CD4-positive, alpha-beta T cell treated with Interleukin-15 for 4 hours (primary cell): ENCODE data around the gene SMG1.
"Not testable (repeated sequence)": the region's sequence is repeated elsewhere in the genome, so short reads cannot be mapped to it uniquely, and the experiment has no call there.

Experiments
- DNase-seq: peaks from one replicate; pipeline ENCODE4 v3.0.0-alpha.2; 2020; ENCODE audit warnings: low spot score

SMG1 gene

GRCh38 chr16:18925986-18926865 is at the start of gene SMG1:
TSS of gene SMG1 (minus strand) at chr16:18926408. CDS start at chr16:18926041, 367 bp downstream.
- DNase-seq, result peak; percentile 94

- DNase-seq, result no peak
These were observed 48.9 kb upstream of the SMG1 start for GRCh38 chr16:18975109-18975508.

GRCh38 chr16:18969855-18970240 is 43.6 kb upstream of the SMG1 start:
- no peak for DNase-seq

GRCh38 chr16:18969050-18969854 is 43.0 kb upstream of the SMG1 start:
- DNase-seq, result peak; percentile 77

- no peak for DNase-seq
These were observed 40.6 kb upstream of the SMG1 start for GRCh38 chr16:18966791-18967190.

GRCh38 chr16:18965555-18965954 is 39.3 kb upstream of the SMG1 start:
- DNase-seq, result no peak

- no peak for DNase-seq
These were observed 32.9 kb upstream of the SMG1 start for GRCh38 chr16:18959031-18959505.

- DNase-seq, result no peak
These were observed 32.4 kb upstream of the SMG1 start for GRCh38 chr16:18958621-18959029.

GRCh38 chr16:18956658-18957241 is 30.5 kb upstream of the SMG1 start:
- DNase-seq, result not testable (repeated sequence)

GRCh38 chr16:18955874-18956580 is 29.8 kb upstream of the SMG1 start:
- DNase-seq, result not testable (repeated sequence)

GRCh38 chr16:18953547-18953946 is 27.3 kb upstream of the SMG1 start:
- DNase-seq, result no peak

- no peak for DNase-seq
These were observed 24.4 kb upstream of the SMG1 start for GRCh38 chr16:18950469-18951185.

GRCh38 chr16:18948372-18949020 is 22.3 kb upstream of the SMG1 start:
- DNase-seq, result no peak

GRCh38 chr16:18945233-18945632 is 19.0 kb upstream of the SMG1 start:
- DNase-seq, result no peak

- no peak for DNase-seq
These were observed 17.2 kb upstream of the SMG1 start for GRCh38 chr16:18943414-18943813.

GRCh38 chr16:18942061-18942460 is 15.9 kb upstream of the SMG1 start:
- DNase-seq, result no peak

GRCh38 chr16:18941471-18941870 is 15.3 kb upstream of the SMG1 start:
- no peak for DNase-seq

- no peak for DNase-seq
These were observed 12.8 kb upstream of the SMG1 start for GRCh38 chr16:18938986-18939385.

GRCh38 chr16:18937390-18937789 is 11.2 kb upstream of the SMG1 start:
- DNase-seq, result no peak

GRCh38 chr16:18936727-18937340 is 10.6 kb upstream of the SMG1 start:
- DNase-seq, result no peak
